Sigmoid colon (tissue), 4 donors: ENCODE measurements around the gene DAB2IP.

Experiments used
- EP300 ChIP-seq, 4 donors: sonication (generic); formaldehyde crosslinking; IDR thresholded peaks; one replicate each; pipeline ENCODE4 v1.6.1; 2017; ENCODE audit warnings: antibody characterized with exemption in 4 of 4
- POLR2A ChIP-seq, 2 donors: fragments of 450-650 bp; IDR thresholded peaks; one replicate each; pipeline ENCODE4 v1.6.1; 2016; ENCODE audit warnings: antibody characterized with exemption in 2 of 2, mild to moderate bottlenecking in 2 of 2, moderate library complexity in 2 of 2
- POLR2AphosphoS5 ChIP-seq, 4 donors: sonication (generic); formaldehyde crosslinking; IDR thresholded peaks; one replicate each; pipeline ENCODE4 v1.6.1; 2017; ENCODE audit warnings: antibody characterized with exemption in 4 of 4
- TF ChIP-seq, protein P1 (sequence below), 4 experiments: fragments of 450-650 bp in 3 of 4; fragments of 200-600 bp in 1 of 4; IDR thresholded peaks; one replicate each; pipeline ENCODE4 v1.5.1; 2016 to 2019; ENCODE audit warnings: antibody characterized with exemption in 4 of 4, mild to moderate bottlenecking in 3 of 4, moderate library complexity in 2 of 4

DNA sequence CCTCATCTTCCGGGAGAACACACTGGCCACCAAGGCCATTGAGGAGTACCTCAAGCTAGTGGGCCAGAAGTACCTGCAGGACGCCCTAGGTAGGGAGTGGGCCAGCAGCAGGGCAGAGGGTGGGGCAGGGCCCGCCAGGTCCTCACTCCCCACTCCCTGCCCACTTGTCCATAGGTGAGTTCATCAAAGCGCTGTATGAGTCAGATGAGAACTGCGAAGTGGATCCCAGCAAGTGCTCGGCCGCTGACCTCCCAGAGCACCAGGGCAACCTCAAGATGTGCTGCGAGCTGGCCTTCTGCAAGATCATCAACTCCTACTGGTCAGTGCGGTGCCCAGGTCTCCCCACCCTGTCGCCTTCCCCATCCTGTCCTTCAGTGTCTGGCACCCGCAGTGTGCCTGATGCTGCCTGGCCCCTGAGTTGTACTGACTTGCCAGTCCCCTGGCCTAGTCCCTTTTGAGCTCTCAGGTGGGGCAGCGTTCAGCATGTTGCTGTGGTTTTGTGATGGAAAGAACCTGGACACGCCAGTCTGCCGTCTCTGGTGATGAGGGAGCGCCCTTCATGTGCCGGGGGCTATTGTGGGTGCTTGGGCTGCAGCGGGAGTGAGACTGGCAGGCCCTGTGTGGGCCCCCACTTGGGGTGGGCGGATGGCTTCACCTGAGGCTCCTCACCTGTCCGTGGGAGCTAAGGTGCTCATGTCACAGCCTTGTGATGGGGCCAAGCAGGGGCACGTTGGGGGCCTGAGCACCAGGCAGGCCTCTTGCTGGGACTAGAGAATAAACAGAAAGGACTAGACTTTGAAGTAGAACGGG is 112.3 kb downstream of the DAB2IP start:
- TF ChIP-seq POLR2A (IDR thresholded peaks at IDR 0.05) (no peak), EP300 (IDR thresholded peaks at IDR 0.05) (no peak), POLR2AphosphoS5 (IDR thresholded peaks at IDR 0.05) (no peak)
- TF ChIP-seq, protein P1, sequence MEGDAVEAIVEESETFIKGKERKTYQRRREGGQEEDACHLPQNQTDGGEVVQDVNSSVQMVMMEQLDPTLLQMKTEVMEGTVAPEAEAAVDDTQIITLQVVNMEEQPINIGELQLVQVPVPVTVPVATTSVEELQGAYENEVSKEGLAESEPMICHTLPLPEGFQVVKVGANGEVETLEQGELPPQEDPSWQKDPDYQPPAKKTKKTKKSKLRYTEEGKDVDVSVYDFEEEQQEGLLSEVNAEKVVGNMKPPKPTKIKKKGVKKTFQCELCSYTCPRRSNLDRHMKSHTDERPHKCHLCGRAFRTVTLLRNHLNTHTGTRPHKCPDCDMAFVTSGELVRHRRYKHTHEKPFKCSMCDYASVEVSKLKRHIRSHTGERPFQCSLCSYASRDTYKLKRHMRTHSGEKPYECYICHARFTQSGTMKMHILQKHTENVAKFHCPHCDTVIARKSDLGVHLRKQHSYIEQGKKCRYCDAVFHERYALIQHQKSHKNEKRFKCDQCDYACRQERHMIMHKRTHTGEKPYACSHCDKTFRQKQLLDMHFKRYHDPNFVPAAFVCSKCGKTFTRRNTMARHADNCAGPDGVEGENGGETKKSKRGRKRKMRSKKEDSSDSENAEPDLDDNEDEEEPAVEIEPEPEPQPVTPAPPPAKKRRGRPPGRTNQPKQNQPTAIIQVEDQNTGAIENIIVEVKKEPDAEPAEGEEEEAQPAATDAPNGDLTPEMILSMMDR (IDR thresholded peaks at IDR 0.05), result no peak
